Measurements from ENCODE around the gene CELSR1.

Gene CELSR1

DNA sequence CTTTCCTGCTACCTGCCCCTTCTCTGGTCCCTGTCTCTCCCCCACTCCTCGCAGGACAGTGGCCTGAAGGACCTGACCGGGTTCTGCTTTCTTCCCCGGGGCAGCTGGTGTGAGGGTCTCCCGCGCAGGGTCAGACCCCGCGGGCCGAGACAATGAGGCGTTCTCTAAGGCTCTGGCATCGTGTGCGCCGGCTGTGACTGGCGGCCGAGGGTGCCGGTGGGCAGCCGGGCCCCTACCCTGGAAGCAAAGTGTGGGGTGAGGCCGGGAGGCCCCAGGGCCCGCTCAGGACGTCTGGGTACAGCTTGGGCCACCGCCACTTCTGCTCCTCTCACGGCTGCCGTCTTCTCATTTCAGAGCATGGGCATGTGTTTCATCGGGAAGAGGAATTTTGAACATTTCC, 185.7 kb downstream of the CELSR1 start:
- H4K20me1 ChIP-seq: peaks cover 92% of the 10 kb centered on the region
- TF ChIP-seq Cebpa-rat (IDR thresholded peaks at IDR 0.05): no peak
- peak overlapping the region; percentile 18; the same call in 1 of the 2 replicates for H3K9ac ChIP-seq
- peaks cover 84% of the 10 kb centered on the region for H3K36me3 ChIP-seq
- H3K27ac ChIP-seq: peak overlapping the region; percentile 72
- peaks cover 52% of the 10 kb centered on the region for H3K4me1 ChIP-seq
- H3K9me3 ChIP-seq: no peaks in the 10 kb centered on the region
- peak overlapping the region; percentile 74; the same call in 1 of the 2 replicates for H3K4me2 ChIP-seq
- no peaks in the 10 kb centered on the region for H3K27me3 ChIP-seq
- H3K4me3 ChIP-seq: no peak overlapping the region

GRCh38 chr22:46351131-46351735, 186.2 kb downstream of the CELSR1 start:
- Histone ChIP-seq H3K9ac (no peak overlapping the region), H3K4me1 (peaks cover 46% of the 10 kb centered on the region), H4K20me1 (peaks cover 92% of the 10 kb centered on the region), H3K27me3 (no peaks in the 10 kb centered on the region), H3K4me2 (no peak overlapping the region), H3K36me3 (peaks cover 85% of the 10 kb centered on the region), H3K9me3 (no peaks in the 10 kb centered on the region), H3K27ac (peak overlapping the region; percentile 72), H3K4me3 (no peak overlapping the region)
- no peak for TF ChIP-seq Cebpa-rat (IDR thresholded peaks at IDR 0.05)

GRCh38 chr22:46350646-46351045, 186.8 kb downstream of the CELSR1 start:
- Histone ChIP-seq H3K4me2 (no peak overlapping the region), H3K9ac (no peak overlapping the region), H3K27ac (no peak overlapping the region), H3K4me1 (peaks cover 41% of the 10 kb centered on the region), H4K20me1 (peaks cover 92% of the 10 kb centered on the region), H3K36me3 (peaks cover 91% of the 10 kb centered on the region), H3K4me3 (no peak overlapping the region), H3K27me3 (no peaks in the 10 kb centered on the region), H3K9me3 (no peaks in the 10 kb centered on the region)
- TF ChIP-seq Cebpa-rat (IDR thresholded peaks at IDR 0.05): no peak

GRCh38 chr22:46350121-46350520, 187.3 kb downstream of the CELSR1 start:
- H3K4me1 ChIP-seq: peaks cover 35% of the 10 kb centered on the region
- H3K27me3 ChIP-seq: no peaks in the 10 kb centered on the region
- H3K27ac ChIP-seq: no peak overlapping the region
- peaks cover 94% of the 10 kb centered on the region for H3K36me3 ChIP-seq
- H4K20me1 ChIP-seq: peaks cover 92% of the 10 kb centered on the region
- no peak overlapping the region for H3K4me3 ChIP-seq
- H3K9ac ChIP-seq: no peak overlapping the region
- TF ChIP-seq Cebpa-rat (IDR thresholded peaks at IDR 0.05): no peak
- H3K4me2 ChIP-seq: no peak overlapping the region
- H3K9me3 ChIP-seq: no peaks in the 10 kb centered on the region

- Histone ChIP-seq H3K27ac (no peak overlapping the region), H3K4me3 (no peak overlapping the region), H4K20me1 (peaks cover 92% of the 10 kb centered on the region), H3K4me2 (no peak overlapping the region), H3K4me1 (peaks cover 31% of the 10 kb centered on the region), H3K9me3 (no peaks in the 10 kb centered on the region), H3K27me3 (no peaks in the 10 kb centered on the region), H3K36me3 (peaks cover 94% of the 10 kb centered on the region), H3K9ac (no peak overlapping the region)
- no peak for TF ChIP-seq Cebpa-rat (IDR thresholded peaks at IDR 0.05)
Observed at GRCh38 chr22:46349681-46350080, 187.7 kb downstream of the CELSR1 start.

DNA sequence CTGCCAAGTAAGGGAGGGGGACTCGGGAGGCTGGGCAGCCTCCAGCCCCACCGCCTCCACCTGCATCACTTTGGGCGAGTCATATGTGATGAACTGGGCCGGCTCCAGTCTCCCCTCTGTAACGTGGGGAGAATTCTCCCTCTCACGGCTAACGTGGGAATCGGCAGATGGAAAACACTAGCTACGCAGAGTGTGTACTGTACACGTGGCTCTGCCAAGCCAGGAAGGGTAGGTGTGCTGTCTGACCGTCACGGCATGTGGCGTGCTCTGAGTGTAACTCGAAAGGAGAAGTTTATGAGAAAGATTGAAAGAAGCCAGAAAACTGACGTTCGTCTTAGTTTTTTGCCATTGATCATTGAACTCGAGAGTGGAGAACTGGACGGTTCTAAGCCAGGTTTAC, 188.2 kb downstream of the CELSR1 start:
- Histone ChIP-seq H3K4me1 (peaks cover 26% of the 10 kb centered on the region), H3K9ac (no peak overlapping the region), H3K36me3 (peaks cover 94% of the 10 kb centered on the region), H3K27me3 (no peaks in the 10 kb centered on the region), H3K4me2 (no peak overlapping the region), H3K9me3 (no peaks in the 10 kb centered on the region), H4K20me1 (peaks cover 92% of the 10 kb centered on the region), H3K27ac (no peak overlapping the region), H3K4me3 (no peak overlapping the region)
- no peak for TF ChIP-seq Cebpa-rat (IDR thresholded peaks at IDR 0.05)

- no peak for TF ChIP-seq Cebpa-rat (IDR thresholded peaks at IDR 0.05)
- Histone ChIP-seq H3K9ac (no peak overlapping the region), H3K4me1 (peaks cover 16% of the 10 kb centered on the region), H3K4me3 (no peak overlapping the region), H4K20me1 (peaks cover 92% of the 10 kb centered on the region), H3K4me2 (no peak overlapping the region), H3K36me3 (peaks cover 97% of the 10 kb centered on the region), H3K27me3 (no peaks in the 10 kb centered on the region), H3K27ac (no peak overlapping the region), H3K9me3 (no peaks in the 10 kb centered on the region)
Observed at GRCh38 chr22:46348099-46348695, 189.2 kb downstream of the CELSR1 start.

DNA sequence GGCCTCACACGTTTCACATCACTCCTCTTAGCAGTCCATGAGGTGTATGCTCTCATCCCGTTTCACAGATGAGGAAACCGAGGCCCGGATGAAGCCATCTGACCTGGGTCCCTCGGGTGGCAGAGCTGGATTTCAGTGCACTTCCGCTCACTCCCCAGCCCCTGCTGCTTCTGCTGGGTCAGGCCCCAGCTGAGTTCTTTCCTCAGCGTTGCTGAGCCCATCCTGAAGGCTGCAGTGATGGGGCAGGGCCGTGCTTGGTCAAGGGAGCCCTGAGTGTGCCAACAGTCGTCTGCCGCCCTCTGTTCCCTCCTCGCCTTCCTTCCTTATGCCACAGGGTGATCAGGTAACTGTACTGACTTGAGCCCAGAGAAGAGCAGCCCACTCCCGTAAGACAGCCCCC, 189.8 kb downstream of the CELSR1 start:
- Histone ChIP-seq H3K4me3 (no peak overlapping the region), H3K27me3 (no peaks in the 10 kb centered on the region), H3K4me1 (peaks cover 11% of the 10 kb centered on the region), H4K20me1 (peaks cover 92% of the 10 kb centered on the region), H3K27ac (no peak overlapping the region), H3K36me3 (peaks cover 100% of the 10 kb centered on the region), H3K9me3 (no peaks in the 10 kb centered on the region), H3K9ac (no peak overlapping the region), H3K4me2 (no peak overlapping the region)
- no peak for TF ChIP-seq Cebpa-rat (IDR thresholded peaks at IDR 0.05)

DNA sequence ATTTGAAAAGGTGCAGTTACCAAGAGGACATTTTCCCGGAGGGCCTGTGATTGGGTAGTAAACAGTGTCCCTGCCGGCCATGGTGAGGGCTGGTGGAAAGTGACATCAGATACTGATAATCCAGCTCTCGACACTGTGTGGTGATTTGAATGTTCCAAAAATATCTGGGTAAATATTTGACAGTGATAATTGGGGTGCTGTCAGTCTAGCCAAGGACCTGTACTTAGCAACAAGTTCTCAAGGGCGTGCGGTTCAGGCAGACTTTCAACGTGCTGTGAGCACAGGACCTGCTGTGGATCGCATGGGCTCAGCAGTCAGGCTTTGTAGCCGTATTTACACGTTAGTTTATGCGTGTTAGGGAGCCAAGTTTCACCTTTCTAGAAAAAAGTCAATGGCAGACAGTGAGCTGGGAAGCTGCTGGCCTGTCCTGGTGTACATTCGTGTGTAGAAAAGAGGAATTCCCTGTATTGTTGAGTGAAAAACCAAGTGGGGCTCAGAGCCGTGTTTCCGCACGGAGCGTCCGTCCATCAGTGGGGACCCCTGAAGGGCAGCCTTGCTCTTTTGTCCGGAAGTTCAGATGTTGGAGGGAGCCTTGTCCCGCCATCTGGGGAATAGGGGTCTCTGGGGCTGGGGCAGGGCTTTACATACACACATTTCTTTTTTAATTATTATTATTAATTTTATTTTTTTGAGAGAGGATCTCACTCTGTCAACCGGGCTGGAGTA, 190.6 kb downstream of the CELSR1 start:
- Histone ChIP-seq H3K36me3 (peaks cover 100% of the 10 kb centered on the region), H4K20me1 (peaks cover 92% of the 10 kb centered on the region)
- TF ChIP-seq Cebpa-rat (IDR thresholded peaks at IDR 0.05): no peak

GRCh38 chr22:46340676-46341075, 196.7 kb downstream of the CELSR1 start:
- H3K9ac ChIP-seq: no peak overlapping the region
- no peak overlapping the region for H3K27ac ChIP-seq
- TF ChIP-seq Cebpa-rat (IDR thresholded peaks at IDR 0.05): no peak
- H3K4me1 ChIP-seq: peaks cover 14% of the 10 kb centered on the region
- H3K4me3 ChIP-seq: no peak overlapping the region
- no peaks in the 10 kb centered on the region for H3K27me3 ChIP-seq
- peaks cover 99% of the 10 kb centered on the region for H4K20me1 ChIP-seq
- peaks cover 84% of the 10 kb centered on the region for H3K36me3 ChIP-seq
- no peaks in the 10 kb centered on the region for H3K9me3 ChIP-seq
- no peak overlapping the region for H3K4me2 ChIP-seq

More for the DNA sequence above, 190.6 kb downstream of the CELSR1 start:
- Histone ChIP-seq H3K27me3 (no peaks in the 10 kb centered on the region), H3K9me3 (no peaks in the 10 kb centered on the region), H3K9ac (no peak overlapping the region), H3K4me2 (no peak overlapping the region), H3K4me3 (no peak overlapping the region), H3K4me1 (peaks cover 3% of the 10 kb centered on the region), H3K27ac (no peak overlapping the region)

All from BLaER1 (cell line).